ENCODE measurements around the gene AIF1L. TPM values are rescaled to one million over a fixed set of nuclear protein-coding genes. Genes with fewer than 3 reads are reported as not detected.

The AIF1L gene
- total and polyA plus RNA-seq, 2 experiments from 2014 or later = 14.3 to 18.8 TPM

GRCh38 chr9:131104016-131104740, 7.8 kb downstream of the AIF1L start:
- no peaks in the 10 kb centered on the region for H3K9me3 ChIP-seq (ENCODE audit: low read depth)
- H3K36me3 ChIP-seq = no peaks in the 10 kb centered on the region
- TF ChIP-seq CTCF (IDR thresholded peaks at IDR 0.05; ENCODE audit: low read depth, low read length) = no peak
- no peak overlapping the region for H3K4me3 ChIP-seq
- peaks cover 3% of the 10 kb centered on the region for H3K4me1 ChIP-seq (ENCODE audit: low read depth)
- no peak for DNase-seq (ENCODE audit: low read depth in 1 of 2, low spot score in 1 of 2)
- no peak overlapping the region for H3K27ac ChIP-seq
- H3K27me3 ChIP-seq = no peaks in the 10 kb centered on the region

GRCh38 chr9:131105952-131106351, 9.6 kb downstream of the AIF1L start:
- no peak overlapping the region for H3K4me3 ChIP-seq
- no peaks in the 10 kb centered on the region for H3K36me3 ChIP-seq
- no peak overlapping the region for H3K27ac ChIP-seq
- DNase-seq (ENCODE audit: low read depth in 1 of 2, low spot score in 1 of 2) = no peak
- H3K27me3 ChIP-seq = no peaks in the 10 kb centered on the region
- TF ChIP-seq CTCF (IDR thresholded peaks at IDR 0.05; ENCODE audit: low read depth, low read length) = no peak
- no peaks in the 10 kb centered on the region for H3K4me1 ChIP-seq (ENCODE audit: low read depth)
- no peaks in the 10 kb centered on the region for H3K9me3 ChIP-seq (ENCODE audit: low read depth)

- TF ChIP-seq CTCF (IDR thresholded peaks at IDR 0.05; ENCODE audit: low read depth, low read length) = no peak
- Histone ChIP-seq H3K4me3 (no peak overlapping the region), H3K4me1 (ENCODE audit: low read depth) (no peaks in the 10 kb centered on the region), H3K27me3 (no peaks in the 10 kb centered on the region), H3K36me3 (no peaks in the 10 kb centered on the region), H3K27ac (no peak overlapping the region), H3K9me3 (ENCODE audit: low read depth) (no peaks in the 10 kb centered on the region)
- DNase-seq (ENCODE audit: low read depth in 1 of 2, low spot score in 1 of 2) = no peak
Observed at GRCh38 chr9:131107760-131108159, 11.4 kb downstream of the AIF1L start.

- Histone ChIP-seq H3K9me3 (ENCODE audit: low read depth) (no peaks in the 10 kb centered on the region), H3K4me3 (no peak overlapping the region), H3K27ac (no peak overlapping the region), H3K4me1 (ENCODE audit: low read depth) (no peaks in the 10 kb centered on the region), H3K27me3 (no peaks in the 10 kb centered on the region), H3K36me3 (no peaks in the 10 kb centered on the region)
- no peak for DNase-seq (ENCODE audit: low read depth in 1 of 2, low spot score in 1 of 2)
- no peak for TF ChIP-seq CTCF (IDR thresholded peaks at IDR 0.05; ENCODE audit: low read depth, low read length)
Observed at GRCh38 chr9:131111186-131111853, 15.0 kb downstream of the AIF1L start.

GRCh38 chr9:131111854-131112311, 15.6 kb downstream of the AIF1L start:
- no peaks in the 10 kb centered on the region for H3K27me3 ChIP-seq
- no peaks in the 10 kb centered on the region for H3K4me1 ChIP-seq (ENCODE audit: low read depth)
- TF ChIP-seq CTCF (IDR thresholded peaks at IDR 0.05; ENCODE audit: low read depth, low read length) = no peak
- no peaks in the 10 kb centered on the region for H3K36me3 ChIP-seq
- H3K4me3 ChIP-seq = no peak overlapping the region
- no peaks in the 10 kb centered on the region for H3K9me3 ChIP-seq (ENCODE audit: low read depth)
- DNase-seq (ENCODE audit: low read depth in 1 of 2, low spot score in 1 of 2) = no peak
- no peak overlapping the region for H3K27ac ChIP-seq
